ENCODE results near the gene RBM22. TPM values are rescaled to one million over a fixed set of nuclear protein-coding genes. Genes with fewer than 3 reads are reported as not detected.

Gene RBM22
- total RNA-seq, 1 experiment from 2014 or later: 57.3 TPM

DNA sequence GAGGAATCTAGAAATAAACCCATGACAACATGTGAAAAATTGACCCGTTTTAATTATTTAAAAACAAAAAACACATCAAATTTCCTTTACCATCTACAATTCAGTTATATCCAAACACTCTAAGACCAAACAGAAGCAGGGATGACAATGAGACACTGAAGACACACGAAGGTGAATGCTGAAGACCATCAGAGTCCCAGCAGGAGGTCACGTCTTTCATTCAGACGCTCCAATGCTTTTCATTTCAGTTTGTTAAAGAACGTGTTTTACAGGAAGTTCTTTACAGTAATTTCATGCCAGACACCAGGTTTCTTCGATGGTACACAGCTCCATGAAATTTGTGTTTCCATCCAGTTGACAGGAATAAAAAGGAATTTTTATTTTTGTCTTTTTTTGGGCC lies 10.1 kb downstream of the RBM22 start:
- H3K27ac ChIP-seq: no peak overlapping the region
- H3F3A ChIP-seq (ENCODE audit: insufficient read depth, low read depth): peaks cover 32% of the 10 kb centered on the region; the same call in 1 of the 2 replicates
- no peaks in the 10 kb centered on the region for H3K27me3 ChIP-seq (ENCODE audit: insufficient read depth, low read depth)
- BruUV-seq (replicated peaks): no TSS peak
- no peaks in the 10 kb centered on the region for H3K9me3 ChIP-seq (ENCODE audit: insufficient read depth, low read depth)
- H3K4me3 ChIP-seq: no peak overlapping the region
- no peaks in the 10 kb centered on the region for H3K9me2 ChIP-seq (ENCODE audit: insufficient read depth)
- CTCF ChIA-PET: no interaction called here
- no peaks in the 10 kb centered on the region for H3K4me1 ChIP-seq (replicated peaks; ENCODE audit: insufficient read depth)
- no peak overlapping the region for H3K4me2 ChIP-seq
- no peaks in the 10 kb centered on the region for H3K79me2 ChIP-seq (ENCODE audit: low read depth)
- DNase-seq: no peak
- POLR2A ChIA-PET (ENCODE audit: unreplicated experiment): interaction anchor here (0.6 kb wide), 1 partner anchor 11 kb away, joined by 3 read pairs; no protein-coding TSS in a partner anchor
- H2AFZ ChIP-seq: no peak overlapping the region
- no peaks in the 10 kb centered on the region for H4K20me1 ChIP-seq (ENCODE audit: insufficient read depth)
- no peak for TF ChIP-seq EZH2 (IDR thresholded peaks at IDR 0.05; ENCODE audit: low read depth)
- TF ChIP-seq, protein P1, sequence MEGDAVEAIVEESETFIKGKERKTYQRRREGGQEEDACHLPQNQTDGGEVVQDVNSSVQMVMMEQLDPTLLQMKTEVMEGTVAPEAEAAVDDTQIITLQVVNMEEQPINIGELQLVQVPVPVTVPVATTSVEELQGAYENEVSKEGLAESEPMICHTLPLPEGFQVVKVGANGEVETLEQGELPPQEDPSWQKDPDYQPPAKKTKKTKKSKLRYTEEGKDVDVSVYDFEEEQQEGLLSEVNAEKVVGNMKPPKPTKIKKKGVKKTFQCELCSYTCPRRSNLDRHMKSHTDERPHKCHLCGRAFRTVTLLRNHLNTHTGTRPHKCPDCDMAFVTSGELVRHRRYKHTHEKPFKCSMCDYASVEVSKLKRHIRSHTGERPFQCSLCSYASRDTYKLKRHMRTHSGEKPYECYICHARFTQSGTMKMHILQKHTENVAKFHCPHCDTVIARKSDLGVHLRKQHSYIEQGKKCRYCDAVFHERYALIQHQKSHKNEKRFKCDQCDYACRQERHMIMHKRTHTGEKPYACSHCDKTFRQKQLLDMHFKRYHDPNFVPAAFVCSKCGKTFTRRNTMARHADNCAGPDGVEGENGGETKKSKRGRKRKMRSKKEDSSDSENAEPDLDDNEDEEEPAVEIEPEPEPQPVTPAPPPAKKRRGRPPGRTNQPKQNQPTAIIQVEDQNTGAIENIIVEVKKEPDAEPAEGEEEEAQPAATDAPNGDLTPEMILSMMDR (conservative IDR thresholded peaks at IDR 0.05): no peak
- H3K36me3 ChIP-seq (ENCODE audit: low read depth): peaks cover 43% of the 10 kb centered on the region
- intact Hi-C loops (cut with micrococcal nuclease; ENCODE audit: unreplicated experiment): no loop called here

DNA sequence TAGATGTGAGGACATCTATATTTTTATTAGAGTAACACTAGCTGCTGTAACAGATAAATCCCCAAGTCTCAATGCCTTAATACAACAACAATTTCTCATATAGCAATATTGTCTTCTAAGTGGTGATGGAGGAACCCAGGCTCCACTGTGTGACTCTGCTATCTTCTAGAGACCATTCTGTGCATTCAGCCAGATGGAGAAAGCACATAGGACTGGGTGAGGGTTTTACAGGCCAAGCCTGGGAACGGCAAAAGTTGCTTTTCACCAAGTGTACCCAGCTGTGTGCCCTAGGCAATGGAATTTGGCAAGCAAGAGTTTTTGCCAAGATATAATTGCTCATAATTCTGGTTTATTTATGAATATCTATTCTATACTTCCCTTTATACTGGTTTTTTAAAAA lies 11.7 kb downstream of the RBM22 start:
- no peak overlapping the region for H3K27ac ChIP-seq
- H2AFZ ChIP-seq: no peak overlapping the region
- no peak for DNase-seq
- no peaks in the 10 kb centered on the region for H3K4me1 ChIP-seq (replicated peaks; ENCODE audit: insufficient read depth)
- H3K4me2 ChIP-seq: no peak overlapping the region
- POLR2A ChIA-PET (ENCODE audit: unreplicated experiment): no interaction called here
- no TSS peak for BruUV-seq (replicated peaks)
- intact Hi-C loops (cut with micrococcal nuclease; ENCODE audit: unreplicated experiment): no loop called here
- no peaks in the 10 kb centered on the region for H3K27me3 ChIP-seq (ENCODE audit: insufficient read depth, low read depth)
- H3K9me2 ChIP-seq (ENCODE audit: insufficient read depth): no peaks in the 10 kb centered on the region
- TF ChIP-seq EZH2 (IDR thresholded peaks at IDR 0.05; ENCODE audit: low read depth): no peak
- TF ChIP-seq, protein P1 (conservative IDR thresholded peaks at IDR 0.05): no peak
- H3K79me2 ChIP-seq (ENCODE audit: low read depth): no peaks in the 10 kb centered on the region
- H3K4me3 ChIP-seq: no peak overlapping the region
- H3F3A ChIP-seq (ENCODE audit: insufficient read depth, low read depth): peaks cover 33% of the 10 kb centered on the region; the same call in 1 of the 2 replicates
- CTCF ChIA-PET: no interaction called here
- no peaks in the 10 kb centered on the region for H4K20me1 ChIP-seq (ENCODE audit: insufficient read depth)
- H3K36me3 ChIP-seq (ENCODE audit: low read depth): peaks cover 27% of the 10 kb centered on the region
- H3K9me3 ChIP-seq (ENCODE audit: insufficient read depth, low read depth): no peaks in the 10 kb centered on the region

DNA sequence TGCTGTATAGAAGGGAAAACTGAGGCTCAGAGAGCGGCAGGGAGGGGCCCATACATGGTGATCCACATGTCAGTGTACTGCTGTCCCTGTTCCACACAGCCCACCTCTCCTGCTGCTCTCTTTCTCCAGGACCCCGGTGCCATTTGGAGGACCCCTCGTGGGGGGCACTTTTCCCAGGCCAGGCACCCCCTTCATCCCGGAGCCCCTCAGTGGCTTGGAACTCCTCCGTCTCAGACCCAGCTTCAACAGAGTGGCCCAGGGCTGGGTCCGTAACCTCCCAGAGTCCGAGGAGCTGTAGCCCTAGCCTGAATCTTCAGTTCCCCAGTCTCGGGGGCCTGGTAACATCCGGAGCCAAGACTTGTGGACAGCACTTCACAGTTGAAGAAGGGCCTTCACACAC lies 24.3 kb downstream of the RBM22 start:
- Histone ChIP-seq H3K9me3 (ENCODE audit: insufficient read depth, low read depth) (no peaks in the 10 kb centered on the region), H3K9me2 (ENCODE audit: insufficient read depth) (no peaks in the 10 kb centered on the region), H3K36me3 (ENCODE audit: low read depth) (no peaks in the 10 kb centered on the region), H4K20me1 (ENCODE audit: insufficient read depth) (no peaks in the 10 kb centered on the region), H2AFZ (no peak overlapping the region), H3K27me3 (ENCODE audit: insufficient read depth, low read depth) (no peaks in the 10 kb centered on the region), H3K4me3 (no peak overlapping the region), H3K79me2 (ENCODE audit: low read depth) (no peaks in the 10 kb centered on the region), H3K4me2 (no peak overlapping the region), H3K27ac (no peak overlapping the region), H3F3A (ENCODE audit: insufficient read depth, low read depth) (no peaks in the 10 kb centered on the region; the same call in 1 of the 2 replicates), H3K4me1 (replicated peaks; ENCODE audit: insufficient read depth) (no peaks in the 10 kb centered on the region)
- intact Hi-C loops (cut with micrococcal nuclease; ENCODE audit: unreplicated experiment): no loop called here
- ChIA-PET POLR2A (ENCODE audit: unreplicated experiment) (no interaction called here), CTCF (no interaction called here)
- TF ChIP-seq EZH2 (IDR thresholded peaks at IDR 0.05; ENCODE audit: low read depth): no peak
- TF ChIP-seq, protein P1 (conservative IDR thresholded peaks at IDR 0.05): no peak
- no peak for DNase-seq
- no TSS peak for BruUV-seq (replicated peaks)
